Stimulated activated CD4-positive, alpha-beta T cell treated with anti-CD3 and anti-CD28 coated beads, TNF-alpha, amount 100 ng/mL, for 48 hours (primary cell): ENCODE results near the gene PLPP3.

Source experiments
- DNase-seq, 3 donors: peaks; one replicate each; pipeline ENCODE4 v3.0.0-alpha.2; 2020; ENCODE audit warnings: low read depth in 3 of 3

The PLPP3 gene

GRCh38 chr1:56548571-56548970 lies 30.8 kb downstream of the PLPP3 start:
- no peak for DNase-seq

- no peak for DNase-seq
These were observed 31.4 kb downstream of the PLPP3 start for GRCh38 chr1:56547977-56548376.

- DNase-seq: no peak
These were observed 31.9 kb downstream of the PLPP3 start for GRCh38 chr1:56547473-56547872.

GRCh38 chr1:56545711-56546110 lies 33.7 kb downstream of the PLPP3 start:
- DNase-seq: no peak

- DNase-seq: no peak
These were observed 35.4 kb downstream of the PLPP3 start for GRCh38 chr1:56543783-56544612.

- no peak for DNase-seq
These were observed 36.7 kb downstream of the PLPP3 start for GRCh38 chr1:56542651-56543050.

- DNase-seq: no peak
These were observed 38.0 kb downstream of the PLPP3 start for GRCh38 chr1:56541408-56541807.

- DNase-seq: no peak
These were observed 38.9 kb downstream of the PLPP3 start for GRCh38 chr1:56540467-56540866.

- no peak for DNase-seq
These were observed 39.8 kb downstream of the PLPP3 start for GRCh38 chr1:56539520-56539931.

GRCh38 chr1:56538532-56538931 lies 40.8 kb downstream of the PLPP3 start:
- no peak for DNase-seq

GRCh38 chr1:56537660-56538059 lies 41.7 kb downstream of the PLPP3 start:
- DNase-seq: no peak

GRCh38 chr1:56535939-56536338 lies 43.4 kb downstream of the PLPP3 start:
- DNase-seq: no peak

- DNase-seq: no peak
These were observed 44.0 kb downstream of the PLPP3 start for GRCh38 chr1:56535362-56535761.

GRCh38 chr1:56534130-56534651 lies 45.2 kb downstream of the PLPP3 start:
- DNase-seq: no peak

GRCh38 chr1:56533621-56534020 lies 45.7 kb downstream of the PLPP3 start:
- DNase-seq: no peak

GRCh38 chr1:56533197-56533596 lies 46.2 kb downstream of the PLPP3 start:
- no peak for DNase-seq

- no peak for DNase-seq
These were observed 47.0 kb downstream of the PLPP3 start for GRCh38 chr1:56532350-56532683.

- no peak for DNase-seq
These were observed 47.6 kb downstream of the PLPP3 start for GRCh38 chr1:56531624-56532349.

GRCh38 chr1:56529801-56530200 lies 49.6 kb downstream of the PLPP3 start:
- no peak for DNase-seq

- no peak for DNase-seq
These were observed 51.6 kb downstream of the PLPP3 start for GRCh38 chr1:56527548-56528302.

- no peak for DNase-seq
These were observed 52.7 kb downstream of the PLPP3 start for GRCh38 chr1:56526571-56527174.

- DNase-seq: no peak
These were observed 53.8 kb downstream of the PLPP3 start for GRCh38 chr1:56525489-56526041.
